ENCODE results near the gene OR10G3. TPM values are rescaled to one million over a fixed set of nuclear protein-coding genes. Genes with fewer than 3 reads are reported as not detected.

The OR10G3 gene
- total RNA-seq, 2 donors from 2014 or later, result not detected

- H3K9me3 Mint-ChIP-seq, result no peaks in the 10 kb centered on the region
- TF ChIP-seq CTCF (conservative IDR thresholded peaks at IDR 0.05), result no peak
- DNase-seq, result no peak
- H3K4me3 ChIP-seq (ENCODE audit: low read length), result no peak overlapping the region
- no peak overlapping the region for H3K4me3 Mint-ChIP-seq
- no peak overlapping the region for H3K9ac ChIP-seq (ENCODE audit: extremely low read depth, low read length, poor library complexity, severe bottlenecking)
- no peaks in the 10 kb centered on the region for H3K27me3 ChIP-seq (ENCODE audit: control insufficient read depth, insufficient read depth, low read length, poor library complexity, severe bottlenecking)
- H3K36me3 Mint-ChIP-seq (ENCODE audit: low read depth), result peaks cover 45% of the 10 kb centered on the region
- H3K27me3 Mint-ChIP-seq (ENCODE audit: insufficient read depth), result no peaks in the 10 kb centered on the region
- H3K9me3 ChIP-seq (ENCODE audit: control insufficient read depth, low read length), result no peaks in the 10 kb centered on the region
- WGBS, 2 experiments (ENCODE audit: insufficient coverage in 1 of 2, insufficient read length in 1 of 2), result 88% methylated on average over 1 of the region's 1 CpG; no CpG with 5 or more reads in 1 of the 2 experiments
- H3K27ac ChIP-seq (ENCODE audit: low read depth, low read length), result no peak overlapping the region
- peaks cover 37% of the 10 kb centered on the region for H3K36me3 ChIP-seq (ENCODE audit: control insufficient read depth, insufficient read depth, low read length)
- H3K27ac Mint-ChIP-seq, result peak overlapping the region; percentile 76
- H3K4me1 ChIP-seq (ENCODE audit: control insufficient read depth, insufficient read depth, low read length), result peaks cover 8% of the 10 kb centered on the region
- H3K4me1 Mint-ChIP-seq, result peaks cover 42% of the 10 kb centered on the region
These were observed 59.1 kb downstream of the OR10G3 start for GRCh38 chr14:21520767-21521166.

GRCh38 chr14:21518725-21519124 is 61.2 kb downstream of the OR10G3 start:
- Histone ChIP-seq H3K4me1 (ENCODE audit: control insufficient read depth, insufficient read depth, low read length) (no peaks in the 10 kb centered on the region), H3K27me3 (ENCODE audit: control insufficient read depth, insufficient read depth, low read length, poor library complexity, severe bottlenecking) (no peaks in the 10 kb centered on the region), H3K9me3 (ENCODE audit: control insufficient read depth, low read length) (no peaks in the 10 kb centered on the region), H3K9ac (ENCODE audit: extremely low read depth, low read length, poor library complexity, severe bottlenecking) (no peak overlapping the region), H3K36me3 (ENCODE audit: control insufficient read depth, insufficient read depth, low read length) (peaks cover 25% of the 10 kb centered on the region), H3K4me3 (ENCODE audit: low read length) (no peak overlapping the region), H3K27ac (ENCODE audit: low read depth, low read length) (no peak overlapping the region)
- H3K4me1 Mint-ChIP-seq, result peaks cover 37% of the 10 kb centered on the region
- no peak for TF ChIP-seq CTCF (conservative IDR thresholded peaks at IDR 0.05)
- no peak overlapping the region for H3K4me3 Mint-ChIP-seq
- H3K27me3 Mint-ChIP-seq (ENCODE audit: insufficient read depth), result no peaks in the 10 kb centered on the region
- peaks cover 27% of the 10 kb centered on the region for H3K36me3 Mint-ChIP-seq (ENCODE audit: low read depth)
- 79 to 84% methylated on average over 2 of the region's 2 CpGs for WGBS, 2 experiments (ENCODE audit: insufficient coverage in 1 of 2, insufficient read length in 1 of 2)
- no peak for DNase-seq
- no peaks in the 10 kb centered on the region for H3K9me3 Mint-ChIP-seq
- H3K27ac Mint-ChIP-seq, result no peak overlapping the region

Other genes starting within 250 kb of the OR10G3 start
- 100 to 1,000 TPM; 147 to 181 TPM for gene SUPT16H, start 196.1 kb downstream of the OR10G3 start, total RNA-seq
- gene CHD8, start 124.0 kb downstream of the OR10G3 start, total RNA-seq, result 100 to 1,000 TPM; 126 to 130 TPM
- gene RAB2B, start 103.1 kb downstream of the OR10G3 start, total RNA-seq, result 10 to 100 TPM; 41.2 to 42.9 TPM
- gene TOX4, start 102.9 kb downstream of the OR10G3 start, total RNA-seq, result 10 to 100 TPM; 60.0 to 61.5 TPM
- 10 to 100 TPM; 63.2 to 64.7 TPM for gene METTL3, start 68.7 kb downstream of the OR10G3 start, total RNA-seq
- gene SALL2, start 53.7 kb downstream of the OR10G3 start, total RNA-seq, result 100 to 1,000 TPM in 1 of 2 donors, 10 to 100 TPM in 1; 78.6 to 120 TPM
- not detected for gene OR10G2, start 54.9 kb upstream of the OR10G3 start, total RNA-seq
- not detected for gene OR4E2, start 73.8 kb upstream of the OR10G3 start, total RNA-seq
- not detected for gene OR4E1, start 93.7 kb upstream of the OR10G3 start, total RNA-seq